GM18517 (cell line): Measurements from ENCODE around the gene OXGR1.
"Not testable (repeated sequence)": the region's sequence is repeated elsewhere in the genome, so short reads cannot be mapped to it uniquely, and the experiment has no call there.

ENCODE experiments used
- ATAC-seq: cut with Tn5 transposase; IDR thresholded peaks from one replicate; pipeline ENCODE4 v1.9.1; 2021; ENCODE audit warnings: mild to moderate bottlenecking, moderate library complexity; ENCODE audit not compliant: unreplicated experiment

Gene OXGR1

GRCh38 chr13:97005625-97006262, 11.5 kb upstream of the OXGR1 start:
- no peak for ATAC-seq

- ATAC-seq = no peak
These were observed 10.6 kb upstream of the OXGR1 start for GRCh38 chr13:97004886-97005285.

GRCh38 chr13:97004096-97004876, 10.0 kb upstream of the OXGR1 start:
- ATAC-seq = no peak

- ATAC-seq = no peak
These were observed 8.8 kb upstream of the OXGR1 start for GRCh38 chr13:97003071-97003470.

- no peak for ATAC-seq
These were observed 8.3 kb upstream of the OXGR1 start for GRCh38 chr13:97002581-97002980.

- ATAC-seq = no peak
These were observed 7.4 kb upstream of the OXGR1 start for GRCh38 chr13:97001636-97002035.

GRCh38 chr13:97000295-97000925, 6.1 kb upstream of the OXGR1 start:
- ATAC-seq = no peak

DNA sequence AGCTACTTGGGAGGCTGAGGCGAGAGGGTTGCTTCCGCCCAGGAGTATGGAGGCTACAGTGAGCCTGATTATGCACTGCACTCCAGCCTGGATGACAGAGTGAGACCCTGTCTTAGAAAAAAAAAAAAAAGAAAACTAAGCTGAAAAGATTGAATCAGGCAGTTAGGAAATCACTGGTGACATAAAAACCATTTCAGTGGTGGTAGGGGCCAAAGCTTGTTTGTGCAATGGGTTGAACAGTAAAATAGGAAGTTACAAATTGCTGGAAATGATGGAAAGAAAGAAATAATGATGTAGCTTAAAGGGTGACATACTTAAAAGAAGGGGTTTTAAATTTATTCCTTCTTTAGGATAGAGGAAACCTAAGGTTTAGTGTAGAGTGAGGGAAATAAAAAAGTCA, 4.8 kb upstream of the OXGR1 start:
- no peak for ATAC-seq

GRCh38 chr13:96998051-96998450, 3.8 kb upstream of the OXGR1 start:
- no peak for ATAC-seq

DNA sequence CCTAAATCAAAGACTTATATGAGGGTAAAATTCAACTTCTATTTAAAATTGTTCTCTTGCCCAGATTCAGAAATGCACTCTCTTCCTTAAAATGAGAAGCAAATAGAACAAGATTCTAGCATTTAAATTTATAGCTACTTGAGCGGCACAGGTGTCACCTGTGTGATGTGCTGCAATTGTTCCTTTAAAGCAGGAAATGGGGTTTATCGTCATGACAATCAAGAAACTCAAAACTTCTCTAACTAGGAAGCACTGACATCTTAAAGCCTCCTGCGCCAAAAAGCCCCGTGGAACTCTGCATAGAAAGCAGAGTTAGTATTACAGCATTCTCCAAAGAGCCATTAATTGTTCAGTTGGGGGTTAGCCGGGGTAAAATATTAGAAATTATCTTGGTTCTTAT, 2.6 kb upstream of the OXGR1 start:
- no peak for ATAC-seq

DNA sequence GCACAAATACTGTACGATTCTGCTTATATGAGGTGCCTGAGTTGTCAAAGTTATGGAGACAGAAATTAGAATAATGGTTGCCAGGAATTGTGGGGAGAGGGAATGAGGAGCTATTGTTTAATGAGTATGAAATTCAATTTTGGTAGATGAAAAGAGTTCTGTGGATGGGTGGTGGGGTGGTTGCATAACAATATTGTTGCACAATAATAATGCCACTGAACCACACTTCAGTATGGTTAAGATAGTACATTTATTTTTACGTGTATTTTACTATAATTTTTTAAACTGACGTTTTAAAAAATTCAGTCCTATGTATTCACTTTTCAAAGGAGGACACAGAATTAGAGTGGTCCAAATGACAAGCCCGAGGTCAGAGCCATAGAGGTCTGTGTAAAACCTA, 1.8 kb upstream of the OXGR1 start:
- no peak for ATAC-seq

DNA sequence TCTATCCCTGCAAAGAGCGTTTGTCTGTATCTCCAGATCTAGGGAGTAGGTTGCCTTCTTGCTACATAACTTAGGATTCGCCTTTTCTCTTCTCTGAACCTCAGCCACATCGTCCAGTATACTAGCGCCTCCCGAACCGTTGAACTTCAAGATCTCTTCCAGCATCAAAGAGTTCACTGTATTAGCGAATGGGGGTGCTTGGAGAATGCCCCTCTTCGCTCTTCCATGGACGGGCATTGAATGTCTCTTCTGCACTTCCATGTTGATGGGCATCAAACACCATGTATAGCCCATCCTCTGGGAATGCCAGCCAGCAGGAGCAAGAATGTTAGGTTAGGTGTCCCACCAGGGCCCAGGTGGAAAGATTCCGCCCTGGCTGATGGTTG, 575 bp upstream of the OXGR1 start:
- no peak for ATAC-seq

DNA sequence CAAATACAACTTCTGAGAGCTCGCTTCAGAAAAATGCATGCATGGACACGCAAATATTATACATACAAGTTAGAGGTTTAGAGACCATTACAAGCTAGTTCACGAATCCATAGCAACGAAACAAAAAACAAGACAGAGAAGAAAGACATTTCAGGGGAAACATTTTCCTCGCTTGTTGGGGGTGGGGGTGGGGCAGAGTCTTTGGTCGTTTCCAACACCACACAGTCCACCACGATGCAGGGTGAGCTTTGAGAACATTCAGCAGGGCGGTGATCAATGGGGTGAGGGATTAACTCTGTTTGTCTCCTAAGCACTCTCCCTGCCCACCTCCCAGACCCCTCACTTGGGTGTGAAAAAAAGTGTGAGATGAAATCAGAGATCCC, 651 bp downstream of the OXGR1 start:
- ATAC-seq = no peak

- no peak for ATAC-seq
These were observed 1.6 kb downstream of the OXGR1 start for GRCh38 chr13:96992633-96993032.

DNA sequence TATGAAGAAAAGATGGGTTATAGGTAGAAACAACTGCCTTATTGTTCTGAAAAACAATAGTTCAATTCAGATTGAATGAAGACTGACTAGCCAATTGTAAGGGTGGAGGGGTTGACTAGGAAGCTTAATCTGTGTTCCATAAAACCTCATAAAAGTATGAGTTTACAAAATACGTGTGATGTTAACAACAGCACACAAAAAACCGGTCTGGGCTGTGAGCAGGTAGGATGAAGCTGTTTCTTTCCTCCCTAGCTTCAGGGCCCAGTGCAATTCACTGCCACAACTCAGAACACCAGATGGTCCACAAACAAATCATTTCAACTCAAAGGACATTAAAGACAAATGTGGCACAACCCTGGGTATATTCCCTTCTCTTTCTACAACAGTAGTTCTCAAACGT, 3.2 kb downstream of the OXGR1 start:
- no peak for ATAC-seq

- no peak for ATAC-seq
These were observed 5.8 kb downstream of the OXGR1 start for GRCh38 chr13:96988441-96988840.

GRCh38 chr13:96984051-96984508, 10.2 kb downstream of the OXGR1 start:
- peak; percentile 100 for ATAC-seq

GRCh38 chr13:96982672-96983071, 11.6 kb downstream of the OXGR1 start:
- no peak for ATAC-seq

- not testable (repeated sequence) for ATAC-seq
These were observed 14.4 kb downstream of the OXGR1 start for GRCh38 chr13:96979861-96980260.

DNA sequence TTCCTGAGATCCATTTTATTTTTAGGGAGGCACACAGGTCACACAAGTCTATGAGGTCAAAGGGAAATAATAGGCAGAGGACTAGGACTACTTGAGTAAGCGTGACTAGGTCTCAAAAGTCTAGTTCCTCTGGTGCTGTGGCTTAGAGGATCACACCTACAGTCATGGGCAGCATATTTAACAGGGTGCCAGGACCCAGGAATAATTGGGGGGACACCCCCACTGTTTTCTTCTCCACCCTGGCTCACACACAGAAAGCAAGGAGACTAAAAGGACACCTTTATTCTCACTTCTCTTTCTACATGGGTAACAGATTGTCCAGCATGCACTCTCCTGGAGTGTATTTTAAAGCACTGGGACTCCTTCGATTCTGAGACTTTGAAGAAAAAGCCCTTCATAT, 26.2 kb downstream of the OXGR1 start:
- ATAC-seq = no peak

DNA sequence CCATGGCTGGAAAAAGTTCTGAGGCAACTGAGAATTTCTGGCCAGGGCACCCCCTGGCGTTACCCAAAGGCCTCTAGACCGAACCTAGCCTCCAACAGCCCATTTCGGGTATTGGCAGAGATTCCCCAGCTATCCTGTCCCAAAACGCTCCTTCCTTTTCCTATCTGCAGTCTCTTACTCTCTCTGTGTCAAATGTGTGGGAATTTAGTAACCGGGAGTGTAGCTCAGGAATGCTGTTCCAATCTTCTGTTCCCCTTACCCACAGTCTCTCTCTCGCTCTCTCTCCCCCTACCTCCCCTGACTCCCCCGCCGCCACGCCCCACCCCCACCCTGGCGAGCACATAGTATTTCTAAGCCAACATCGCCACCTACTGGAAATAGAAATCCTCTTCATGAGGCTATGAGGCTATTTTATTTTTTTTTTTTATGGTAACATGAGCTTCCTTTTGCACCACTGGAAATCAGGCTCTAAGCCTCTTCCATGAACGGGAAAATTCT, 27.0 kb downstream of the OXGR1 start:
- no peak for ATAC-seq
